ENCODE results near the gene NPAS3. TPM values are rescaled to one million over a fixed set of nuclear protein-coding genes. Genes with fewer than 3 reads are reported as not detected.

Gene NPAS3
- total RNA-seq, 1 donor from 2014 or later, result 0.05 TPM

- intact Hi-C loops (cut with micrococcal nuclease), result no loop called here
Observed at GRCh38 chr14:33315217-33315616, 376.5 kb downstream of the NPAS3 start.

GRCh38 chr14:33315721-33316120 is 377.0 kb downstream of the NPAS3 start:
- intact Hi-C loops (cut with micrococcal nuclease), result no loop called here

- intact Hi-C loops (cut with micrococcal nuclease), result no loop called here
Observed at GRCh38 chr14:33317675-33318074, 379.0 kb downstream of the NPAS3 start.

GRCh38 chr14:33323979-33324378 is 385.3 kb downstream of the NPAS3 start:
- intact Hi-C loops (cut with micrococcal nuclease), result no loop called here

GRCh38 chr14:33331176-33331949 is 392.7 kb downstream of the NPAS3 start:
- intact Hi-C loops (cut with micrococcal nuclease), result no loop called here

GRCh38 chr14:33332497-33332896 is 393.8 kb downstream of the NPAS3 start:
- intact Hi-C loops (cut with micrococcal nuclease), result no loop called here

GRCh38 chr14:33335366-33335765 is 396.7 kb downstream of the NPAS3 start:
- intact Hi-C loops (cut with micrococcal nuclease), result no loop called here

GRCh38 chr14:33342299-33342974 is 403.8 kb downstream of the NPAS3 start:
- intact Hi-C loops (cut with micrococcal nuclease), result no loop called here

- intact Hi-C loops (cut with micrococcal nuclease), result no loop called here
Observed at GRCh38 chr14:33343016-33343415, 404.3 kb downstream of the NPAS3 start.

- intact Hi-C loops (cut with micrococcal nuclease), result no loop called here
Observed at GRCh38 chr14:33347796-33348195, 409.1 kb downstream of the NPAS3 start.

GRCh38 chr14:33348510-33348909 is 409.8 kb downstream of the NPAS3 start:
- intact Hi-C loops (cut with micrococcal nuclease), result no loop called here

GRCh38 chr14:33349871-33350270 is 411.2 kb downstream of the NPAS3 start:
- intact Hi-C loops (cut with micrococcal nuclease), result no loop called here

GRCh38 chr14:33350366-33350990 is 411.8 kb downstream of the NPAS3 start:
- intact Hi-C loops (cut with micrococcal nuclease), result no loop called here

- intact Hi-C loops (cut with micrococcal nuclease), result no loop called here
Observed at GRCh38 chr14:33352821-33353220, 414.1 kb downstream of the NPAS3 start.

GRCh38 chr14:33356181-33356580 is 417.5 kb downstream of the NPAS3 start:
- intact Hi-C loops (cut with micrococcal nuclease), result no loop called here

GRCh38 chr14:33357225-33358010 is 418.7 kb downstream of the NPAS3 start:
- intact Hi-C loops (cut with micrococcal nuclease), result no loop called here

- intact Hi-C loops (cut with micrococcal nuclease), result no loop called here
Observed at GRCh38 chr14:33359288-33359881, 420.7 kb downstream of the NPAS3 start.

GRCh38 chr14:33362934-33363333 is 424.3 kb downstream of the NPAS3 start:
- intact Hi-C loops (cut with micrococcal nuclease), result no loop called here

- intact Hi-C loops (cut with micrococcal nuclease), result no loop called here
Observed at GRCh38 chr14:33363682-33364081, 425.0 kb downstream of the NPAS3 start.

- intact Hi-C loops (cut with micrococcal nuclease), result no loop called here
Observed at GRCh38 chr14:33364466-33364865, 425.8 kb downstream of the NPAS3 start.

GRCh38 chr14:33369041-33369440 is 430.4 kb downstream of the NPAS3 start:
- intact Hi-C loops (cut with micrococcal nuclease), result no loop called here
